ENCODE measurements around the gene BHLHE40.

- TF ChIP-seq, protein P1, sequence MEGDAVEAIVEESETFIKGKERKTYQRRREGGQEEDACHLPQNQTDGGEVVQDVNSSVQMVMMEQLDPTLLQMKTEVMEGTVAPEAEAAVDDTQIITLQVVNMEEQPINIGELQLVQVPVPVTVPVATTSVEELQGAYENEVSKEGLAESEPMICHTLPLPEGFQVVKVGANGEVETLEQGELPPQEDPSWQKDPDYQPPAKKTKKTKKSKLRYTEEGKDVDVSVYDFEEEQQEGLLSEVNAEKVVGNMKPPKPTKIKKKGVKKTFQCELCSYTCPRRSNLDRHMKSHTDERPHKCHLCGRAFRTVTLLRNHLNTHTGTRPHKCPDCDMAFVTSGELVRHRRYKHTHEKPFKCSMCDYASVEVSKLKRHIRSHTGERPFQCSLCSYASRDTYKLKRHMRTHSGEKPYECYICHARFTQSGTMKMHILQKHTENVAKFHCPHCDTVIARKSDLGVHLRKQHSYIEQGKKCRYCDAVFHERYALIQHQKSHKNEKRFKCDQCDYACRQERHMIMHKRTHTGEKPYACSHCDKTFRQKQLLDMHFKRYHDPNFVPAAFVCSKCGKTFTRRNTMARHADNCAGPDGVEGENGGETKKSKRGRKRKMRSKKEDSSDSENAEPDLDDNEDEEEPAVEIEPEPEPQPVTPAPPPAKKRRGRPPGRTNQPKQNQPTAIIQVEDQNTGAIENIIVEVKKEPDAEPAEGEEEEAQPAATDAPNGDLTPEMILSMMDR (conservative IDR thresholded peaks at IDR 0.05 in 1 of 2, IDR thresholded peaks at IDR 0.05 in 1 of 2; ENCODE audit: low read depth in 1 of 2, low read length in 2 of 2), result no peak
- TF ChIP-seq EZH2 (IDR thresholded peaks at IDR 0.05; ENCODE audit: low read length, missing control alignments), result no peak
Observed at GRCh38 chr3:4994144-4994730, 15.0 kb downstream of the BHLHE40 start.

Data from fibroblast of lung (primary cell).